AG09309 (cell line): ENCODE data around the gene TSGA10IP.
"Not testable (repeated sequence)": the region's sequence is repeated elsewhere in the genome, so short reads cannot be mapped to it uniquely, and the experiment has no call there.

ENCODE experiments used
- DNase-seq: peaks from one replicate; pipeline ENCODE4 v3.0.0-alpha.2; 2010; ENCODE audit warnings: low read depth
- H3K4me3 ChIP-seq: 2 replicates; pipeline ENCODE4 v1.5.1; 2011; ENCODE audit warnings: mild to moderate bottlenecking, low read depth, low read length, moderate library complexity; ENCODE audit not compliant: control insufficient read depth
- CTCF ChIP-seq: IDR thresholded peaks from 2 replicates; pipeline ENCODE4 v1.5.1; 2011; ENCODE audit warnings: mild to moderate bottlenecking, low read depth, low read length, inconsistent platforms; ENCODE audit not compliant: insufficient read depth, control insufficient read depth; ENCODE audit errors: missing control alignments

The TSGA10IP gene

DNA sequence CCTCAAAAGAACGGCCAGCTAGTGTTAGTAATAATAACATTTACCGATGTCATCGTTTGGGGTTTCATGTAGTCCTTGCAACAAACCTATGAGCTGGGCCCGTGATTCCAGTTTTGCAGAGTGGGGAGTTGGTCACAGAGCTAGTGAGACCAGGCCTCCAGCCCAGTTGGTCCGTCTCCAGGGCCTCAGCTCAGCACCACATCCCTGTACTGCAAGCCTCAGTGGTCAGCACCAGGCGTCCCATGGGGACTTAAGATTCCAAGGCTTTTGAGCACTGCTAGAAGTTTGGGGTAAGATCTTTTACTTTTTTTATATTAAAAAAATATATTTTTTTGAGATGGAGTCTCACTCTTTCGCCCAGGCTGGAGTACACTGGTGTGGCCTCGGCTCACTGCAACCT lies 1.1 kb upstream of the TSGA10IP start:
- TF ChIP-seq CTCF, result no peak

GRCh38 chr11:65944767-65945166 lies 513 bp upstream of the TSGA10IP start:
- no peak overlapping the region for H3K4me3 ChIP-seq
- no peak for TF ChIP-seq CTCF
- DNase-seq, result no peak

More for the DNA sequence above, 1.1 kb upstream of the TSGA10IP start:
- H3K4me3 ChIP-seq, result no peak overlapping the region
- DNase-seq, result no peak

- H3K4me3 ChIP-seq, result no peak overlapping the region
- no peak for DNase-seq
- TF ChIP-seq CTCF, result no peak
Observed at GRCh38 chr11:65945941-65946558, 770 bp downstream of the TSGA10IP start.

DNA sequence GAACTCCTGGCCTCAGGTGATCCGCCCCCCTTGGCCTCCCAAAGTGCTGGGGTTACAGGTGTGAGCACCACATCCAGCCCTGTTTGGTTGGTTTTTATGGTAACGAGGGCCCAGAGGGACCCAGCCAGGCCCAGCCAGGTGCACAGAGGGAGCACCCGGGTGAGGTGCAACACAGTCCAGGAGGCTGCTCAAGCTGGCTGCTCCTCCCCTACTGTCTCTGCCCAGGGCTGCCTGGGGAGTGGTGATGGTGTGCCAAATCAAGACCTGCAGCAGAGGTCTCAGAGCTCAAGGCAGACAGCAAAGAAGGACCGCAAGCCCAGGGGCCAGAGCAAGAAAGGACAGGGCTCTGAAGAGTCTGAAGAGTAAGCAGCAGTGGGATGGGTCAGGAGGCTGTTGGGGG lies 1.4 kb downstream of the TSGA10IP start:
- no peak for TF ChIP-seq CTCF
- no peak for DNase-seq
- no peak overlapping the region for H3K4me3 ChIP-seq

GRCh38 chr11:65947133-65947532 lies 1.9 kb downstream of the TSGA10IP start:
- TF ChIP-seq CTCF, result no peak
- no peak overlapping the region for H3K4me3 ChIP-seq
- no peak for DNase-seq

DNA sequence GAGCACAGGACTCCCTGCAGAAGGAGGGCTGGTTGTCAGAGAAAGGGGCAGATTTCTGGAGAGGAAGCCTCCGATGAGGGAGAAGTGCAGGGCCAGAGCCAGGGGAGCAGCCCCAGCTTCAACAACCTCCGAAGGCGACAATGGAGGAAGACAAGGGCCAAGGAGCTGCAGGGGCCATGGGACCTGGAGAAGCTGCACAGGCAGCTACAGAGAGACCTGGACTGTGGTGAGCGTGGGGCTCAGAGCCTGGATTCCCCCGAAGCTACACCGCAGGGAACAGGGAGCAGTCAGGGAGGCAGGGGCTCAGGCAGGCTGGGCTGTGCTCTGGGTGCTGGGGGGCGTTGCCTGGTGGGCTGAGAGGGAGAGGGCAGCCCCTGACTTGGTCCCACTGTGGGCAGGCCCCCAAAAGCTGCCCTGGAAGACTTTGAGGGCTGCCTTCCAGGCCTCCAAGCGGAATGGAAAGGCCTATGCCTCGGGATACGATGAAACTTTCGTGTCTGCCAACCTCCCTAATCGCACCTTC lies 2.4 kb downstream of the TSGA10IP start:
- TF ChIP-seq CTCF, result no peak
- no peak overlapping the region for H3K4me3 ChIP-seq
- no peak for DNase-seq

DNA sequence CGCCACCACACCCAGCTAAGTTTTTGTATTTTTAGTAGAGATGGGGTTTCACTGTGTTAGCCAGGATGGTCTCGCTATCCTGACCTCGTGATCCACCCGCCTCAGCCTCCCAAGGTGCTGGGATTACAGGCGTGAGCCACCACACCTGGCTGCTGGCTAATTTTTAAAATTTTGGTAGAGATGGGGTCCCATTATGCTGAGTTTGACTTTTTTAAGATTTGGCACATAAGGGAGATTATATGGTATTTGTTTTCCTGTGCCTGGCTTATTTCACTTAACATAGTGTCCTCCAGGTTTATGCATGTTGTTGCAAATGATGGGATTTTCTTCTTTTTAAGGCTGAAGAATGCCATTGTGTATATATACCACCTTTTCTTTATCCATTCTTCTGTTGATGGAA lies 5.4 kb downstream of the TSGA10IP start:
- not testable (repeated sequence) for DNase-seq, H3K4me3 ChIP-seq

DNA sequence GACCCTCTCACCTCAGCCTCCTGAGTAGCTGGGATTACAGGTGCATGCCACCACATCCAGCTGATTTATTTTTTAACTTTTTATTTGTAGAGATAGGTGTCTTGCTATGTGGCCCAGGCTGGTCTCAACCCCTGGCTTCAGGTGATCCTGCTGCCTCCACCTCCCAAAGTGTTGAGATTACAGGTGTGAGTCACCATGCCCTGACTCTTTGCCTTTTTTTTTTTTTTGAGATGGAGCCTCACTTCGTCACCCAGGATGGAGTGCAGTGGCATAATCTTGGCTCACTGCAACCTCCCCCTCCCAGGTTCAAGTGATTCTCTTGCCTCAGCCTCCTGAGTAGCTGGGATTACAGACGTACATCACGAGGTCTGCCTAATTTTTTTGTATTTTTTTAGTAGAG lies 6.4 kb downstream of the TSGA10IP start:
- DNase-seq, H3K4me3 ChIP-seq: not testable (repeated sequence)
